Sigmoid colon (tissue), 4 donors: ENCODE data around the gene RAE1.

Experiments used
- CTCF ChIP-seq, 4 experiments: fragments of 450-650 bp in 3 of 4; fragments of 200-600 bp in 1 of 4; IDR thresholded peaks; one replicate each; pipeline ENCODE4 v1.5.1; 2016 to 2019; ENCODE audit warnings: antibody characterized with exemption in 4 of 4, mild to moderate bottlenecking in 3 of 4, moderate library complexity in 2 of 4
- POLR2AphosphoS5 ChIP-seq, 4 donors: sonication (generic); formaldehyde crosslinking; IDR thresholded peaks; one replicate each; pipeline ENCODE4 v1.6.1; 2017; ENCODE audit warnings: antibody characterized with exemption in 4 of 4

DNA sequence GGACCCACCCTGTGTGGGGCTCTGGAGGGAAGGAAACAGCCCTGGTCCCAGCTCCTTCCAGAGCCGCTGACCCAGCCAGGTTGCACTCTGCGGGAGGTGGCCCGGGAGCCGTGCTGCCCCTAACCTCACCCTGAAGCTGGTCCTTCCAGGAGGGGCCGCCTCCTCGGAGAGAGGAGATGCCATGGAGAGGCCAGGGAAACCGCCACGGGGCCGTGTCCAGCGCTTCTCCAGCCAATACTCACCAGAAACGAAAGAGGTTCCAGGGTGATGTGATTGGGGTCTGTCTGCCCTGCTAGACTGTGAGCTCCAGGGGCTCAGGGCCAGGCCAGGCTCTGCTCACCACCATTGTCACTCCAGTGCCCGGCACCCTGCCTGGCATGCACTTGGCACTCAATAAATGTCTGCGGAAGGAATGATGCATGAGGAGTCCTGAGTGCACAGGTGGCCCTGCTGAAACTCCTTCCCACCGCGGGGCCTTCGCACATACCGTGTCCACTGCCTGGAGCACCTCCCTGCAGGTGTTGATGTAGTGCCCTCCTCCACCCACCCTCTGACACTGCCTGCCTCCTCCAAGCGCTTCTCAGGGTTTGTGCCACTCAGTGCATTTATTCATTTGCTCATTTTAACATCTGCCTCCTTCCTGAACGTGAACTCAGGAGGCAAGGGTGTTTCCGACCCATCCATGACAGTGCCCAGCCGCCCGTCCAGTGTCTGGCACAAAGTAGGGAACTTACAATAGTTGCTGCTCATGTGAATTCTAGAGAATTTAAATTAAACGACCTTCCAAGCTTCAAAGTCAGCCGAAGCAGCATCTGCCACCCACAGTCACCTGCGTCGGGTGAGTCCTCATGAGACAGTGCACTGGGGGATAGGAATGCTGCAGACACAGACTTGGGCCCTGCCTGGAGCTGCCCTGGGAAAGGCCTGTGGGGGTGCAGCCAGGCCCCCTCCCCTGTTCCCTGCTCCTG lies 70.5 kb downstream of the RAE1 start:
- TF ChIP-seq CTCF (IDR thresholded peaks at IDR 0.05) (no peak), POLR2AphosphoS5 (IDR thresholded peaks at IDR 0.05) (no peak)
